HEK293 (cell line): ENCODE data around the gene SGIP1.

Source experiments
- CTCF ChIA-PET: fragments of 350-600 bp; formaldehyde crosslinking; extraction: SDS; loops from one replicate; lab custom pipeline; 2021; ENCODE audit warnings: antibody characterized with exemption; lab: Yijun Ruan, JAX
- POLR2A ChIA-PET: fragments of 300-600 bp; formaldehyde crosslinking; extraction: SDS; loops from one replicate; lab custom pipeline; 2020; ENCODE audit warnings: antibody characterized with exemption, inconsistent platforms; lab: Yijun Ruan, JAX
- H3K27ac ChIP-seq: fragments of 200-500 bp; sonication (Bioruptor generic); 2 replicates; pipeline ENCODE4 v1.5.1; 2014; ENCODE audit warnings: low read depth, low read length, control low read depth, inconsistent platforms; ENCODE audit errors: extremely low read depth
- H3K36me3 ChIP-seq, 2 experiments: fragments of 200-500 bp in 1 of 2; sonication (Bioruptor generic) in 1 of 2; 1 replicate in 1 of 2; 2 replicates in 1 of 2; pipeline ENCODE4 v1.5.1; 2014 to 2017; ENCODE audit warnings: inconsistent platforms in 2 of 2, low read length in 2 of 2; ENCODE audit not compliant: control insufficient read depth in 2 of 2, insufficient read depth in 1 of 2
- H3K4me1 ChIP-seq: fragments of 200-500 bp; sonication (Bioruptor generic); 2 replicates; pipeline ENCODE4 v1.5.1; 2014; ENCODE audit warnings: mild to moderate bottlenecking, low read length, inconsistent platforms; ENCODE audit not compliant: control insufficient read depth, insufficient read depth
- H3K4me3 ChIP-seq: 2 replicates; pipeline ENCODE4 v1.5.1; 2011; ENCODE audit warnings: low read depth, mild to moderate bottlenecking, control low read depth, low read length, moderate library complexity
- H3K9me3 ChIP-seq: fragments of 200-500 bp; sonication (Bioruptor generic); 2 replicates; pipeline ENCODE4 v1.5.1; 2014; ENCODE audit warnings: low read depth, low read length, inconsistent platforms; ENCODE audit not compliant: control insufficient read depth, insufficient read depth
- EGR2 ChIP-seq: fragments of 450-650 bp; formaldehyde crosslinking; IDR thresholded peaks from 2 replicates; pipeline ENCODE4 v1.5.1; 2016; ENCODE audit warnings: low read depth, missing biosample characterization, missing genetic modification characterization
- GLI2 ChIP-seq: fragments of 450-650 bp; formaldehyde crosslinking; IDR thresholded peaks from 2 replicates; pipeline ENCODE4; 2017; ENCODE audit warnings: missing biosample characterization, missing genetic modification characterization, low read depth, borderline replicate concordance
- HOXA7 ChIP-seq: sonication (generic); formaldehyde crosslinking; IDR thresholded peaks from 2 replicates; pipeline ENCODE4 v1.8.1; 2022; ENCODE audit warnings: missing genetic modification reagents, borderline replicate concordance
- SP2 ChIP-seq: fragments of 450-650 bp; formaldehyde crosslinking; IDR thresholded peaks from 2 replicates; pipeline ENCODE4 v1.5.1; 2016; ENCODE audit warnings: missing biosample characterization, missing genetic modification characterization
- ZBTB48 ChIP-seq: fragments of 450-650 bp; formaldehyde crosslinking; IDR thresholded peaks from 2 replicates; pipeline ENCODE4 v1.5.1; 2016; ENCODE audit warnings: missing biosample characterization, missing genetic modification characterization
- ZNF211 ChIP-seq: fragments of 450-650 bp; formaldehyde crosslinking; IDR thresholded peaks from 2 replicates; pipeline ENCODE4 v1.5.1; 2016; ENCODE audit warnings: low read depth, missing biosample characterization, missing genetic modification characterization
- ZNF274 ChIP-seq, 2 experiments: fragments of 200-500 bp in 1 of 2; fragments of 450-650 bp in 1 of 2; sonication (Bioruptor generic) in 1 of 2; formaldehyde crosslinking in 1 of 2; IDR thresholded peaks; 2 replicates each; pipeline versions ENCODE4 v1.5.1 to v1.6.1; 2014 to 2016; ENCODE audit warnings: borderline replicate concordance in 1 of 2, inconsistent platforms in 1 of 2, low read length in 1 of 2, missing biosample characterization in 1 of 2, missing genetic modification characterization in 1 of 2
- ZNF280D ChIP-seq: fragments of 450-650 bp; formaldehyde crosslinking; IDR thresholded peaks from 2 replicates; pipeline ENCODE4 v1.5.1; 2016; ENCODE audit warnings: missing biosample characterization, missing genetic modification characterization
- ZNF362 ChIP-seq: fragments of 450-650 bp; formaldehyde crosslinking; IDR thresholded peaks from 2 replicates; pipeline ENCODE4 v1.5.1; 2016; ENCODE audit warnings: missing biosample characterization, missing genetic modification characterization
- ZNF394 ChIP-seq: fragments of 450-650 bp; formaldehyde crosslinking; IDR thresholded peaks from 2 replicates; pipeline ENCODE4 v1.5.1; 2016; ENCODE audit warnings: missing biosample characterization, missing genetic modification characterization, mild to moderate bottlenecking, moderate library complexity, borderline replicate concordance
- ZNF558 ChIP-seq: fragments of 450-650 bp; formaldehyde crosslinking; IDR thresholded peaks from 2 replicates; pipeline ENCODE4 v1.5.1; 2016; ENCODE audit warnings: missing biosample characterization, missing genetic modification characterization
- ZNF610 ChIP-seq: fragments of 450-650 bp; formaldehyde crosslinking; IDR thresholded peaks from 2 replicates; pipeline ENCODE4 v1.5.1; 2016; ENCODE audit warnings: missing biosample characterization, missing genetic modification characterization, borderline replicate concordance
- ZNF621 ChIP-seq: fragments of 450-650 bp; formaldehyde crosslinking; IDR thresholded peaks from 2 replicates; pipeline ENCODE4 v1.5.1; 2017; ENCODE audit warnings: missing biosample characterization, missing genetic modification characterization
- ZNF626 ChIP-seq: fragments of 450-650 bp; sonication (Bioruptor Pico); formaldehyde crosslinking; IDR thresholded peaks from 2 replicates; pipeline ENCODE4 v1.5.1; 2018; ENCODE audit warnings: missing biosample characterization, missing genetic modification characterization, inconsistent platforms
- ZNF629 ChIP-seq: fragments of 450-650 bp; formaldehyde crosslinking; IDR thresholded peaks from 2 replicates; pipeline ENCODE4 v1.5.1; 2017; ENCODE audit warnings: missing biosample characterization, missing genetic modification characterization
- ZNF677 ChIP-seq: fragments of 450-650 bp; IDR thresholded peaks from 2 replicates; pipeline ENCODE4 v1.5.0; 2018; ENCODE audit warnings: missing biosample characterization, mild to moderate bottlenecking, missing genetic modification characterization, moderate library complexity
- ZNF791 ChIP-seq: fragments of 450-650 bp; formaldehyde crosslinking; IDR thresholded peaks from 2 replicates; pipeline ENCODE4 v1.5.1; 2016; ENCODE audit warnings: missing biosample characterization, missing genetic modification characterization
- TF ChIP-seq, protein P1 (sequence below): fragments of 450-650 bp; formaldehyde crosslinking; IDR thresholded peaks from 2 replicates; pipeline ENCODE4 v1.5.1; 2016; ENCODE audit warnings: missing biosample characterization, missing genetic modification characterization, low read depth
- TF ChIP-seq, protein P2 (sequence below): fragments of 450-650 bp; IDR thresholded peaks from 2 replicates; pipeline ENCODE4 v1.5.1; 2018; ENCODE audit warnings: missing biosample characterization, missing genetic modification characterization
- TF ChIP-seq, protein P3 (sequence below): fragments of 450-650 bp; formaldehyde crosslinking; IDR thresholded peaks from 2 replicates; pipeline ENCODE4 v1.5.1; 2016; ENCODE audit warnings: missing biosample characterization, missing genetic modification characterization

SGIP1 gene

DNA sequence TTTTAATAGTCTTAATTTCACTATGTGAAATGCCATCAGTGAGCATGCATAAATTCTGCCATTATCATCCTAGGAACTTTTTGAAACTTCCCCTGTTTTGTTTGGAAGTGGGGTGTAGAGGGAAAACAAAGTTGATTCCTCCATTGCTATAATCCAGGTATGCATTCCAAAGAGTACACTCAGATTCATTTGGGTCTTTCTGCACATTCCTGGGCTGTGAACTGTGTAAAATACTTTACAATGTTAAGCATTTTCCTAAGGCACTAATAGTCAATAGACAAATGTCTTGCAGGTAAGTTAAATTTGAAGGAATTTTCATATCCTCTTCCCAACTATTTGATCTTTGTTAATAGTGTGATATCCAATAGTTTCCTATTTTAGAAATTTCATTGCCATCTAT, 36.2 kb downstream of the SGIP1 start:
- POLR2A ChIA-PET: no interaction called here
- TF ChIP-seq ZNF621 (tag by site-specific recombination) (no peak), EGR2 (tag by site-specific recombination) (no peak), ZNF362 (tag by site-specific recombination) (no peak), ZNF677 (tag by site-specific recombination) (no peak)
- Histone ChIP-seq H3K36me3 (no peaks in the 10 kb centered on the region), H3K27ac (no peak overlapping the region), H3K4me1 (no peaks in the 10 kb centered on the region), H3K9me3 (no peaks in the 10 kb centered on the region), H3K4me3 (no peak overlapping the region)
- CTCF ChIA-PET: no interaction called here

DNA sequence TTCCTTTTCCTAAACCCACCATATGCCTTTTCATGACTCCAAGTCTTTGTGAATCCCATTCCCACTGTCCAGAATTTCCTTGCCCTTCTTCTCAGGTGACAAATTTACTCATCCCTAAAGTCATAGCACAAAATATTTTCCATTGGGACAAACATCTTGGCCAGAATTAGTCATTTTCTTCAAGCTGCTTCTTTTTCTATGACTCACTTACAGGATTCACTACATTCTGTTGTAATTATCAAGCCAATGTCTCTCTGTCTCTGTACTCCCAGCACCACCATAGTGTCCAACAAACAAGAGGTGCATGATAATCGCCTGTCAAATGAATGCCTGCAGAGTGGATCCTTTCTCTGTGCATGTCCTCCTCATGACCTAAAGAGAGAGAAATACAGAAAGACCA, 37.8 kb downstream of the SGIP1 start:
- POLR2A ChIA-PET: no interaction called here
- no peaks in the 10 kb centered on the region for H3K9me3 ChIP-seq
- H3K27ac ChIP-seq: no peak overlapping the region
- H3K4me3 ChIP-seq: no peak overlapping the region
- TF ChIP-seq, protein P1, sequence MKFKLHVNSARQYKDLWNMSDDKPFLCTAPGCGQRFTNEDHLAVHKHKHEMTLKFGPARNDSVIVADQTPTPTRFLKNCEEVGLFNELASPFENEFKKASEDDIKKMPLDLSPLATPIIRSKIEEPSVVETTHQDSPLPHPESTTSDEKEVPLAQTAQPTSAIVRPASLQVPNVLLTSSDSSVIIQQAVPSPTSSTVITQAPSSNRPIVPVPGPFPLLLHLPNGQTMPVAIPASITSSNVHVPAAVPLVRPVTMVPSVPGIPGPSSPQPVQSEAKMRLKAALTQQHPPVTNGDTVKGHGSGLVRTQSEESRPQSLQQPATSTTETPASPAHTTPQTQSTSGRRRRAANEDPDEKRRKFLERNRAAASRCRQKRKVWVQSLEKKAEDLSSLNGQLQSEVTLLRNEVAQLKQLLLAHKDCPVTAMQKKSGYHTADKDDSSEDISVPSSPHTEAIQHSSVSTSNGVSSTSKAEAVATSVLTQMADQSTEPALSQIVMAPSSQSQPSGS (tag by site-specific recombination): no peak
- TF ChIP-seq ZBTB48: no peak
- TF ChIP-seq ZNF791: no peak
- no peak for TF ChIP-seq GLI2 (tag by site-specific recombination)
- TF ChIP-seq ZNF626 (tag by site-specific recombination): no peak
- no peak for TF ChIP-seq ZNF274 (IDR thresholded peaks at IDR 0.05; ENCODE audit: low read length)
- TF ChIP-seq ZNF274 (tag by site-specific recombination; IDR thresholded peaks at IDR 0.05; ENCODE audit: borderline replicate concordance): no peak
- no peak for TF ChIP-seq ZNF280D (tag by site-specific recombination)
- no peak for TF ChIP-seq HOXA7 (CRISPR knock-in tag)
- no peak for TF ChIP-seq ZNF394 (tag by site-specific recombination)
- TF ChIP-seq SP2 (tag by site-specific recombination): no peak
- TF ChIP-seq, protein P2, sequence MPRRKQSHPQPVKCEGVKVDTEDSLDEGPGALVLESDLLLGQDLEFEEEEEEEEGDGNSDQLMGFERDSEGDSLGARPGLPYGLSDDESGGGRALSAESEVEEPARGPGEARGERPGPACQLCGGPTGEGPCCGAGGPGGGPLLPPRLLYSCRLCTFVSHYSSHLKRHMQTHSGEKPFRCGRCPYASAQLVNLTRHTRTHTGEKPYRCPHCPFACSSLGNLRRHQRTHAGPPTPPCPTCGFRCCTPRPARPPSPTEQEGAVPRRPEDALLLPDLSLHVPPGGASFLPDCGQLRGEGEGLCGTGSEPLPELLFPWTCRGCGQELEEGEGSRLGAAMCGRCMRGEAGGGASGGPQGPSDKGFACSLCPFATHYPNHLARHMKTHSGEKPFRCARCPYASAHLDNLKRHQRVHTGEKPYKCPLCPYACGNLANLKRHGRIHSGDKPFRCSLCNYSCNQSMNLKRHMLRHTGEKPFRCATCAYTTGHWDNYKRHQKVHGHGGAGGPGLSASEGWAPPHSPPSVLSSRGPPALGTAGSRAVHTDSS (tag by site-specific recombination): no peak
- TF ChIP-seq, protein P3, sequence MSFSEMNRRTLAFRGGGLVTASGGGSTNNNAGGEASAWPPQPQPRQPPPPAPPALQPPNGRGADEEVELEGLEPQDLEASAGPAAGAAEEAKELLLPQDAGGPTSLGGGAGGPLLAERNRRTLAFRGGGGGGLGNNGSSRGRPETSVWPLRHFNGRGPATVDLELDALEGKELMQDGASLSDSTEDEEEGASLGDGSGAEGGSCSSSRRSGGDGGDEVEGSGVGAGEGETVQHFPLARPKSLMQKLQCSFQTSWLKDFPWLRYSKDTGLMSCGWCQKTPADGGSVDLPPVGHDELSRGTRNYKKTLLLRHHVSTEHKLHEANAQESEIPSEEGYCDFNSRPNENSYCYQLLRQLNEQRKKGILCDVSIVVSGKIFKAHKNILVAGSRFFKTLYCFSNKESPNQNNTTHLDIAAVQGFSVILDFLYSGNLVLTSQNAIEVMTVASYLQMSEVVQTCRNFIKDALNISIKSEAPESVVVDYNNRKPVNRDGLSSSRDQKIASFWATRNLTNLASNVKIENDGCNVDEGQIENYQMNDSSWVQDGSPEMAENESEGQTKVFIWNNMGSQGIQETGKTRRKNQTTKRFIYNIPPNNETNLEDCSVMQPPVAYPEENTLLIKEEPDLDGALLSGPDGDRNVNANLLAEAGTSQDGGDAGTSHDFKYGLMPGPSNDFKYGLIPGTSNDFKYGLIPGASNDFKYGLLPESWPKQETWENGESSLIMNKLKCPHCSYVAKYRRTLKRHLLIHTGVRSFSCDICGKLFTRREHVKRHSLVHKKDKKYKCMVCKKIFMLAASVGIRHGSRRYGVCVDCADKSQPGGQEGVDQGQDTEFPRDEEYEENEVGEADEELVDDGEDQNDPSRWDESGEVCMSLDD: no peak
- TF ChIP-seq ZNF629 (tag by site-specific recombination): no peak
- no peak for TF ChIP-seq ZNF558 (tag by site-specific recombination)
- TF ChIP-seq ZNF610 (tag by site-specific recombination): no peak
- TF ChIP-seq ZNF211 (tag by site-specific recombination): no peak
- no peaks in the 10 kb centered on the region for H3K36me3 ChIP-seq
- peaks cover 9% of the 10 kb centered on the region for H3K4me1 ChIP-seq
- CTCF ChIA-PET: interaction anchor here (0.7 kb wide), 1 partner anchor 155 kb away, joined by 3 read pairs; no protein-coding TSS in a partner anchor
